Neural progenitor cell (in vitro differentiated cells): Measurements from ENCODE around the gene MKRN2.

ENCODE experiments used
- EZH2phosphoT487 ChIP-seq: fragments of 200-600 bp; sonication (generic); IDR thresholded peaks from 2 replicates; pipeline ENCODE4 v1.6.1; 2017; ENCODE audit warnings: antibody characterized with exemption
- TF ChIP-seq, protein P1 (sequence below): fragments of 200-600 bp; sonication (generic); IDR thresholded peaks from 2 replicates; pipeline ENCODE4 v1.5.1; 2017; ENCODE audit warnings: antibody characterized with exemption, mild to moderate bottlenecking

DNA sequence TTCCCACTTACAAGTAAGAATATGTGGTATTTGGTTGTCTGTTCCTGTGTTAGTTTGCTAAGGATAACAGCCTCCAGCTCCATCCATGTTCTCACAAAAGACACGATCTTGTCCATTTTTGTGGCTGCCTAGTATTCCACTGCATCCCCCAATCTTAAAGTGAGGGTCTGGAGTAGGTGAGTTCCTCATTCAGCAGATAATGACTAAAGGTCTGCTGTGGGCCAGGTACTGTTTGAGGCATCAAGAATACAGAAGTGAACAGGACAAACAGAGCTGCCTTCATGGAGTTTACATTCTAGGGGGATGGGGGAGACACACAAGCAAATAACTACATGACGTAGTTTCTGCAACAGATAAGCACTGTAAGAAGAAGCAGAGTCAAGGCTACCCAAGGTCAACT is 35.9 kb upstream of the MKRN2 start:
- TF ChIP-seq, protein P1, sequence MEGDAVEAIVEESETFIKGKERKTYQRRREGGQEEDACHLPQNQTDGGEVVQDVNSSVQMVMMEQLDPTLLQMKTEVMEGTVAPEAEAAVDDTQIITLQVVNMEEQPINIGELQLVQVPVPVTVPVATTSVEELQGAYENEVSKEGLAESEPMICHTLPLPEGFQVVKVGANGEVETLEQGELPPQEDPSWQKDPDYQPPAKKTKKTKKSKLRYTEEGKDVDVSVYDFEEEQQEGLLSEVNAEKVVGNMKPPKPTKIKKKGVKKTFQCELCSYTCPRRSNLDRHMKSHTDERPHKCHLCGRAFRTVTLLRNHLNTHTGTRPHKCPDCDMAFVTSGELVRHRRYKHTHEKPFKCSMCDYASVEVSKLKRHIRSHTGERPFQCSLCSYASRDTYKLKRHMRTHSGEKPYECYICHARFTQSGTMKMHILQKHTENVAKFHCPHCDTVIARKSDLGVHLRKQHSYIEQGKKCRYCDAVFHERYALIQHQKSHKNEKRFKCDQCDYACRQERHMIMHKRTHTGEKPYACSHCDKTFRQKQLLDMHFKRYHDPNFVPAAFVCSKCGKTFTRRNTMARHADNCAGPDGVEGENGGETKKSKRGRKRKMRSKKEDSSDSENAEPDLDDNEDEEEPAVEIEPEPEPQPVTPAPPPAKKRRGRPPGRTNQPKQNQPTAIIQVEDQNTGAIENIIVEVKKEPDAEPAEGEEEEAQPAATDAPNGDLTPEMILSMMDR = no peak
- TF ChIP-seq EZH2phosphoT487 = no peak
